HCT116 (cell line): ENCODE data around the gene HARS2. TPM values are rescaled to one million over a fixed set of nuclear protein-coding genes. Genes with fewer than 3 reads are reported as not detected.

Experiments
- ATAC-seq: fragments of 200-7000 bp; cut with Tn5 transposase; 2 replicates; pipeline ENCODE4 v1.9.1; 2020; ENCODE audit warnings: mild to moderate bottlenecking, moderate library complexity
- BruUV-seq: library from RNA; stranded (reverse); fragments of 400-500 nt; replicated peaks from 2 replicates; lab custom pipeline; 2021; lab: Mats Ljungman, UMichigan
- CTCF ChIA-PET: fragments of 300-600 bp; sonication (Branson Sonifier 250); formaldehyde crosslinking; loops from one replicate; lab custom pipeline; 2021; ENCODE audit warnings: antibody characterized with exemption; lab: Charles Lee
- POLR2A ChIA-PET: fragments of 300-600, 350-600 bp; sonication (Branson Sonifier 250); formaldehyde crosslinking; loops from one replicate; lab custom pipeline; 2021; ENCODE audit warnings: antibody characterized with exemption; lab: Charles Lee
- RAD21 ChIA-PET, 2 experiments: fragments of 300-600 bp; sonication (Branson Sonifier 250); formaldehyde crosslinking; loops; one replicate each; lab custom pipeline; 2023; ENCODE audit warnings: low total read pairs in 2 of 2; ENCODE audit not compliant: uncharacterized antibody in 2 of 2, unreplicated experiment in 2 of 2, low non-redundant PET in 1 of 2; lab: Charles Lee
- DNase-seq: peaks from one replicate; pipeline ENCODE4 v3.0.0-alpha.2; 2010; ENCODE audit warnings: low read depth, low spot score
- H2AFZ ChIP-seq: fragments of 200-600 bp; shearing (Covaris generic), sonication (generic); 2 replicates; pipeline ENCODE4 v1.6.1; 2017; ENCODE audit warnings: low read depth, mixed run types, mixed read lengths, antibody characterized with exemption, low read length; ENCODE audit not compliant: poor library complexity, severe bottlenecking
- H3K27ac ChIP-seq: 2 replicates; pipeline ENCODE4 v1.5.1; 2012; ENCODE audit warnings: low read depth, low read length
- H3K27me3 ChIP-seq: fragments of 200-600 bp; sonication (generic); 2 replicates; pipeline ENCODE4 v1.6.1; 2016; ENCODE audit warnings: mixed run types, low read length, mixed read lengths; ENCODE audit not compliant: insufficient read depth
- H3K36me3 ChIP-seq, 2 experiments: fragments of 200-500 bp in 1 of 2; fragments of 200-600 bp in 1 of 2; sonication (Bioruptor generic) in 1 of 2; sonication (generic) in 1 of 2; 2 replicates each; pipeline versions ENCODE4 v1.5.1 to v1.6.1; 2014 to 2016; ENCODE audit warnings: low read length in 2 of 2, inconsistent platforms in 1 of 2, mixed read lengths in 1 of 2, mixed run types in 1 of 2; ENCODE audit not compliant: insufficient read depth in 2 of 2, control insufficient read depth in 1 of 2
- H3K4me1 ChIP-seq, 2 experiments: fragments of 200-600 bp in 1 of 2; sonication (generic) in 1 of 2; 2 replicates each; pipeline versions ENCODE4 v1.5.1 to v1.6.1; 2012 to 2017; ENCODE audit warnings: low read length in 2 of 2, inconsistent platforms in 1 of 2, mild to moderate bottlenecking in 1 of 2, mixed read lengths in 1 of 2, mixed run types in 1 of 2, moderate library complexity in 1 of 2; ENCODE audit not compliant: insufficient read depth in 2 of 2, control insufficient read depth in 1 of 2
- H3K4me2 ChIP-seq: fragments of 200-600 bp; sonication (generic); 2 replicates; pipeline ENCODE4 v1.6.1; 2017; ENCODE audit warnings: mixed run types, low read length, mixed read lengths
- H3K4me3 ChIP-seq, 2 experiments: fragments of 200-600 bp in 1 of 2; sonication (generic) in 1 of 2; replicated peaks in 1 of 2; 2 replicates each; pipeline ENCODE4 v1.5.1; 2011 to 2016; ENCODE audit warnings: low read length in 2 of 2, control low read depth in 1 of 2, low read depth in 1 of 2, mild to moderate bottlenecking in 1 of 2, mixed read lengths in 1 of 2, mixed run types in 1 of 2
- H3K79me2 ChIP-seq: fragments of 200-600 bp; sonication (generic); 2 replicates; pipeline ENCODE4 v1.6.1; 2017; ENCODE audit warnings: mild to moderate bottlenecking, mixed run types, low read length, moderate library complexity, mixed read lengths; ENCODE audit not compliant: insufficient read depth
- H3K9ac ChIP-seq: fragments of 200-600 bp; sonication (generic); 2 replicates; pipeline ENCODE4 v1.6.1; 2016; ENCODE audit warnings: low read length, mixed read lengths
- H3K9me2 ChIP-seq: fragments of 200-600 bp; sonication (generic), shearing (Covaris generic); 2 replicates; pipeline ENCODE4 v1.6.1; 2017; ENCODE audit warnings: mixed run types, mild to moderate bottlenecking, moderate library complexity; ENCODE audit not compliant: insufficient read depth
- H3K9me3 ChIP-seq, 2 experiments: fragments of 200-500 bp in 1 of 2; fragments of 200-600 bp in 1 of 2; sonication (Bioruptor generic) in 1 of 2; sonication (generic) in 1 of 2; 2 replicates each; pipeline ENCODE4 v1.6.1; 2014 to 2017; ENCODE audit warnings: low read length in 2 of 2, mixed read lengths in 2 of 2, inconsistent platforms in 1 of 2, low read depth in 1 of 2, mild to moderate bottlenecking in 1 of 2, mixed run types in 1 of 2, moderate library complexity in 1 of 2; ENCODE audit not compliant: control insufficient read depth in 1 of 2, insufficient read depth in 1 of 2
- H4K20me1 ChIP-seq: fragments of 200-600 bp; sonication (generic), shearing (Covaris generic); 2 replicates; pipeline ENCODE4 v1.6.1; 2017; ENCODE audit warnings: mixed run types, mild to moderate bottlenecking, moderate library complexity; ENCODE audit not compliant: insufficient read depth
- CBX3 ChIP-seq: IDR thresholded peaks from 2 replicates; pipeline ENCODE4 v1.6.1; 2012; ENCODE audit warnings: low read depth
- CEBPB ChIP-seq: IDR thresholded peaks from 2 replicates; pipeline ENCODE4 v1.6.1; 2012; ENCODE audit warnings: low read depth
- EGR1 ChIP-seq: IDR thresholded peaks from 2 replicates; pipeline ENCODE4 v1.6.1; 2012; ENCODE audit warnings: low read depth
- ELF1 ChIP-seq: IDR thresholded peaks from 2 replicates; pipeline ENCODE4 v1.6.1; 2012; ENCODE audit warnings: low read depth, borderline replicate concordance
- EZH2phosphoT487 ChIP-seq: fragments of 200-600 bp; IDR thresholded peaks from 2 replicates; pipeline ENCODE4 v1.6.1; 2018; ENCODE audit warnings: antibody characterized with exemption, borderline replicate concordance
- FOSL1 ChIP-seq: IDR thresholded peaks from 2 replicates; pipeline ENCODE4 v1.6.1; 2012; ENCODE audit warnings: low read depth
- POLR2A ChIP-seq: IDR thresholded peaks from 2 replicates; pipeline ENCODE4 v1.7.0; 2011; ENCODE audit warnings: borderline replicate concordance; ENCODE audit not compliant: insufficient read depth, insufficient read length; ENCODE audit errors: extremely low read depth
- POLR2AphosphoS5 ChIP-seq: IDR thresholded peaks from 2 replicates; pipeline ENCODE4 v1.6.1; 2011; ENCODE audit warnings: mild to moderate bottlenecking, low read depth, low read length, moderate library complexity
- RAD21 ChIP-seq: IDR thresholded peaks from 2 replicates; pipeline ENCODE4 v1.6.1; 2012; ENCODE audit warnings: low read depth, mild to moderate bottlenecking
- REST ChIP-seq: IDR thresholded peaks from 2 replicates; pipeline ENCODE4 v1.6.1; 2012; ENCODE audit warnings: low read depth
- SIN3A ChIP-seq: IDR thresholded peaks from 2 replicates; pipeline ENCODE4 v1.6.1; 2012; ENCODE audit warnings: low read depth
- SP1 ChIP-seq: IDR thresholded peaks from 2 replicates; pipeline ENCODE4 v1.6.1; 2012; ENCODE audit warnings: low read depth
- SRF ChIP-seq: IDR thresholded peaks from 2 replicates; pipeline ENCODE4 v1.6.1; 2012; ENCODE audit warnings: low read depth
- TCF7L2 ChIP-seq: IDR thresholded peaks from 2 replicates; pipeline ENCODE4 v1.7.0; 2011; ENCODE audit warnings: borderline replicate concordance, inconsistent platforms; ENCODE audit not compliant: insufficient read depth, insufficient read length; ENCODE audit errors: extremely low read depth
- YY1 ChIP-seq: IDR thresholded peaks from 2 replicates; pipeline ENCODE4 v1.6.1; 2011; ENCODE audit warnings: low read length, low read depth, moderate library complexity, mild to moderate bottlenecking; ENCODE audit not compliant: insufficient replicate concordance; ENCODE audit errors: extremely low read depth
- ZBTB33 ChIP-seq: IDR thresholded peaks from 2 replicates; pipeline ENCODE4 v1.6.1; 2011; ENCODE audit warnings: mild to moderate bottlenecking, low read length, moderate library complexity; ENCODE audit not compliant: insufficient replicate concordance; ENCODE audit errors: extremely low read depth
- ZFX ChIP-seq: fragments of 450-650 bp; IDR thresholded peaks from 2 replicates; pipeline ENCODE4 v1.6.1; 2017
- ZNF274 ChIP-seq: fragments of 200-500 bp; sonication (Bioruptor generic); IDR thresholded peaks from 2 replicates; pipeline ENCODE4 v1.6.1; 2014; ENCODE audit warnings: mild to moderate bottlenecking, low read depth, low read length, inconsistent platforms
- intact Hi-C: fragments of 100-400 bp; cut with micrococcal nuclease; formaldehyde crosslinking; loops from 2 replicates; pipeline ENCODE4 v1.10.0; 2022
- total RNA-seq: library from RNA; stranded (reverse); gene quantifications from one replicate; pipeline ENCODE4 v1.2.1, GENCODE V29; 2021; ENCODE audit not compliant: unreplicated experiment
- TF ChIP-seq, protein P1 (sequence below), 3 experiments: fragments of 200-600 bp in 1 of 3; sonication (generic) in 1 of 3; IDR thresholded peaks in 2 of 3; conservative IDR thresholded peaks in 1 of 3; 2 replicates each; pipeline ENCODE4 v1.5.1; 2012 to 2017; ENCODE audit warnings: low read depth in 2 of 3, low read length in 2 of 3, antibody characterized with exemption in 1 of 3, borderline replicate concordance in 1 of 3, control low read depth in 1 of 3, mild to moderate bottlenecking in 1 of 3, mixed read lengths in 1 of 3, mixed run types in 1 of 3, moderate library complexity in 1 of 3; ENCODE audit not compliant: insufficient read depth in 1 of 3
- TF ChIP-seq, protein P2 (sequence below): IDR thresholded peaks from 2 replicates; pipeline ENCODE4 v1.6.1; 2012

The HARS2 gene
- total RNA-seq, 1 experiment from 2014 or later = 38.8 TPM

DNA sequence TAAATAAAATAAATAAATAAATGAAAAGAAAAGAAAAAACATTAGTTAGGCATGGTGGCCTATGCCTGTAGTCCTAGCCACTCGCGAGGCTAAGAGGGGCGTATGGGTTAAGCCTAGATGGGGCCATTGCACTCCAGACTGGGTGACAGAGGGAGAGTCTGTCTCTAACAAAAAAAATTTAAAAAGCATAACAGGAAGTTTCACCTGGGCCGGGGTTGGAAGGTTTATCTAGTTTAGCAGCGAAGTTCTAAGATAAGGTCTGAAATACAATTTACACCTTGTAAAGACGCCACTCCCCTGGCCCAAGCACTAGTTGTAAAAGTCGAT lies 27.0 kb downstream of the HARS2 start:
- BruUV-seq = TSS peak; percentile 93
- intact Hi-C loops = loop anchor here (2.0 to 5.0 kb wide), 5 partner anchors 53 to 476 kb away; partner anchors contain the start of genes ANKHD1 and WDR55

More for the DNA sequence above, 27.0 kb downstream of the HARS2 start:
- ChIA-PET CTCF (interaction anchor here (0.7 to 2.7 kb wide), 7 partner anchors 29 to 478 kb away, joined by 3 to 27 read pairs (median 5); partner anchors contain the start of gene HBEGF), POLR2A (interaction anchor here (1.0 to 2.4 kb wide), 6 partner anchors 7 to 372 kb away, joined by 3 to 9 read pairs (median 5); partner anchors contain the start of genes ANKHD1, HARS1, HARS2 and HBEGF), RAD21 (interaction anchor here in 1 of 2 experiments (0.6 kb wide), 1 partner anchor 43 kb away, joined by 3 read pairs; no protein-coding TSS in a partner anchor)
- Histone ChIP-seq H3K4me2 (peak overlapping the region; percentile 77), H3K9me3 (no peaks in the 10 kb centered on the region), H4K20me1 (no peaks in the 10 kb centered on the region), H3K9me2 (no peaks in the 10 kb centered on the region), H3K4me1 (peaks cover 12 to 28% of the 10 kb centered on the region in 2 experiments), H3K79me2 (no peaks in the 10 kb centered on the region), H3K27ac (peak overlapping the region; percentile 80), H3K27me3 (no peaks in the 10 kb centered on the region), H2AFZ (peak overlapping the region; percentile 98), H3K4me3 (peak overlapping the region in 1 of 2 experiments; percentile 42; a peak in 1 of 4 replicates), H3K36me3 (no peaks in the 10 kb centered on the region), H3K9ac (peak overlapping the region; percentile 59)
- ATAC-seq (peak; percentile 4), DNase-seq (no peak)
- TF ChIP-seq, protein P1, sequence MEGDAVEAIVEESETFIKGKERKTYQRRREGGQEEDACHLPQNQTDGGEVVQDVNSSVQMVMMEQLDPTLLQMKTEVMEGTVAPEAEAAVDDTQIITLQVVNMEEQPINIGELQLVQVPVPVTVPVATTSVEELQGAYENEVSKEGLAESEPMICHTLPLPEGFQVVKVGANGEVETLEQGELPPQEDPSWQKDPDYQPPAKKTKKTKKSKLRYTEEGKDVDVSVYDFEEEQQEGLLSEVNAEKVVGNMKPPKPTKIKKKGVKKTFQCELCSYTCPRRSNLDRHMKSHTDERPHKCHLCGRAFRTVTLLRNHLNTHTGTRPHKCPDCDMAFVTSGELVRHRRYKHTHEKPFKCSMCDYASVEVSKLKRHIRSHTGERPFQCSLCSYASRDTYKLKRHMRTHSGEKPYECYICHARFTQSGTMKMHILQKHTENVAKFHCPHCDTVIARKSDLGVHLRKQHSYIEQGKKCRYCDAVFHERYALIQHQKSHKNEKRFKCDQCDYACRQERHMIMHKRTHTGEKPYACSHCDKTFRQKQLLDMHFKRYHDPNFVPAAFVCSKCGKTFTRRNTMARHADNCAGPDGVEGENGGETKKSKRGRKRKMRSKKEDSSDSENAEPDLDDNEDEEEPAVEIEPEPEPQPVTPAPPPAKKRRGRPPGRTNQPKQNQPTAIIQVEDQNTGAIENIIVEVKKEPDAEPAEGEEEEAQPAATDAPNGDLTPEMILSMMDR (IDR thresholded peaks at IDR 0.05 in 2 of 3, conservative IDR thresholded peaks at IDR 0.05 in 1 of 3; ENCODE audit: borderline replicate concordance in 1 of 3, insufficient read depth in 1 of 3, low read depth in 2 of 3, low read length in 2 of 3) = no peak
- TF ChIP-seq SP1 (no peak), CBX3 (no peak), FOSL1 (no peak), TCF7L2 (no peak), POLR2A (no peak), ELF1 (no peak), ZNF274 (no peak), RAD21 (no peak), REST (no peak), CEBPB (no peak), SRF (no peak), SIN3A (no peak), EGR1 (no peak), ZFX (no peak), YY1 (no peak), EZH2phosphoT487 (no peak), ZBTB33 (no peak), POLR2AphosphoS5 (no peak)
- TF ChIP-seq, protein P2, sequence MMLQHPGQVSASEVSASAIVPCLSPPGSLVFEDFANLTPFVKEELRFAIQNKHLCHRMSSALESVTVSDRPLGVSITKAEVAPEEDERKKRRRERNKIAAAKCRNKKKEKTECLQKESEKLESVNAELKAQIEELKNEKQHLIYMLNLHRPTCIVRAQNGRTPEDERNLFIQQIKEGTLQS = no peak
